Activated CD4-positive, alpha-beta T cell treated with anti-CD3 and anti-CD28 coated beads for 36 hours (primary cell): ENCODE data around the gene MYO3B. TPM values are rescaled to one million over a fixed set of nuclear protein-coding genes. Genes with fewer than 3 reads are reported as not detected.
"Not testable (repeated sequence)": the region's sequence is repeated elsewhere in the genome, so short reads cannot be mapped to it uniquely, and the experiment has no call there.

ENCODE experiments used
- ATAC-seq: fragments of 200-7000 bp; cut with Tn5 transposase; one replicate; pipeline ENCODE4 v1.10.0; 2021; ENCODE audit warnings: mild to moderate bottlenecking, moderate library complexity
- CTCF ChIA-PET: fragments of 350-600 bp; sonication (Branson Sonifier 250); formaldehyde crosslinking; loops from one replicate; lab custom pipeline; 2021; ENCODE audit warnings: antibody characterized with exemption; lab: Charles Lee
- POLR2A ChIA-PET: fragments of 350-600 bp; sonication (Branson Sonifier 250); formaldehyde crosslinking; loops from one replicate; lab custom pipeline; 2021; ENCODE audit warnings: antibody characterized with exemption, inconsistent platforms; lab: Charles Lee
- DNase-seq: peaks from one replicate; pipeline ENCODE4 v3.0.0-alpha.2; 2020
- H3K27ac Mint-ChIP-seq: one replicate; pipeline ENCODE4 v1.8.0; 2021; ENCODE audit warnings: mixed read lengths
- H3K27me3 Mint-ChIP-seq: one replicate; pipeline ENCODE4 v1.8.0; 2021; ENCODE audit warnings: mixed read lengths
- H3K36me3 Mint-ChIP-seq: one replicate; pipeline ENCODE4 v1.8.0; 2021; ENCODE audit warnings: low read depth, mixed read lengths
- H3K4me1 Mint-ChIP-seq: one replicate; pipeline ENCODE4 v1.8.0; 2021; ENCODE audit warnings: mixed read lengths
- H3K4me3 Mint-ChIP-seq: one replicate; pipeline ENCODE4 v1.8.0; 2021; ENCODE audit warnings: mild to moderate bottlenecking, moderate library complexity, mixed read lengths
- H3K9me3 Mint-ChIP-seq: one replicate; pipeline ENCODE4 v1.8.0; 2021; ENCODE audit warnings: low read depth, mixed read lengths
- intact Hi-C, 2 experiments: fragments of 100-400 bp; cut with DNase I in 1 of 2; cut with micrococcal nuclease in 1 of 2; formaldehyde crosslinking; loops; one replicate each; pipeline versions ENCODE4 v1.14.2 to v1.15.1; 2022 to 2024; cut with DNase I, micrococcal nuclease
- total RNA-seq, 2 experiments: library from RNA; stranded (reverse); gene quantifications; one replicate each; pipeline ENCODE4 v1.2.3, GENCODE V29; 2021

The MYO3B gene
- total RNA-seq, 2 experiments from 2014 or later = 0.97 to 1.2 TPM

DNA sequence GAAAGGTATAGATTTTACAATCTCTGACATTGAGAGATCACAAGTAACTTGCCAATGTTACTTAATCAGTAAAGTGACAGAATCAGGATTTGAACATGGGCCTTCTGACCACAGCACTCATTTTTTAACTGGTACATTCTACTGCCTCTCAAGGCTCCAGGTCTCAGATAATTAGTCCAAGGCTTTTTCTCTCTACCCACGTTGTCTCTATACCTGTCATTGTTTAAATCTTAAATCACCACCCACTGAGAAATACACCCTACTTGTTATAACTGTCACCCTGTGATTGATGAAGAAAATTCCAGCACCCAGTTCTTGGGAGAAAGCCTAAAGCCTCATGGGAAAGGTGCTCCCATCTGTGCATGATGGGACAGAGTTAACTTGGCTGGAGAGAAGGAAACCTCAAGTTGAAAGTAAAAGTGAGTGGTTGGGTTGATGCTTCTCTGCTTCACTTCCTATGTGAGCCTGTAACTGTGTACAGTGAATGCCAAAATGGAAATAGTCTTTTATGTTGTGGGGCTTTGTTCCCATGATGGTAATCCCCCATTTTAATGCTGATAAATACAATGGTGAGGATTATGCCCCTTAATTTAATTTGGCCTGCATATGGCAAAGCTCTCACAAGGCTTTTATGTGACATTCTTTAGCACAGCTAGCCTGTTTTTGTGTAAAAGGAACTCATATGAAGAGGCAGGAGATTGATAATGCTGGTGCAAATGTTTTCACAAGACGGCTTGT, 347.1 kb downstream of the MYO3B start:
- CTCF ChIA-PET = no interaction called here
- ATAC-seq = no peak
- POLR2A ChIA-PET = interaction anchor here (0.7 kb wide), 1 partner anchor 34 kb away, joined by 3 read pairs; no protein-coding TSS in a partner anchor

DNA sequence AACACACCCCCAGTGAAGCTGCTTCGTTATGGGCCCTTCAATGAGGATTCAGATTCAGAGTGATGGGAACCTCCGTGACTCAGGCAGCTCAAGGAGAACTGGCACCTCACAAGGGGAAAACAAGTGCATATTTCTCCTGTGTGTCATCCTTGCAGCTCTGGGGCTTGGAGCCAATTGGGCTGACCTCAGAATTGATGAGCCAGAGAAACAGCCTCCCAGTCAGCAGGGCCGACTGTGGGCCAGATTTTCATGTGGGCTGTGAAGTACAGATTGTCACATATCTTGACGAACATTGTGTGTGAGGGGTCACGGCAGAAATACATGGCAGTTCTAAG, 347.6 kb downstream of the MYO3B start:
- CTCF ChIA-PET = no interaction called here
- peaks cover 10% of the 10 kb centered on the region for H3K27me3 Mint-ChIP-seq
- POLR2A ChIA-PET = interaction anchor here (0.7 kb wide), 1 partner anchor 35 kb away, joined by 3 read pairs; no protein-coding TSS in a partner anchor

More for the DNA sequence above, 347.1 kb downstream of the MYO3B start:
- Mint-ChIP-seq H3K4me1 (no peaks in the 10 kb centered on the region), H3K9me3 (no peaks in the 10 kb centered on the region), H3K27me3 (peaks cover 6% of the 10 kb centered on the region), H3K27ac (no peak overlapping the region), H3K4me3 (no peak overlapping the region), H3K36me3 (no peaks in the 10 kb centered on the region)
- intact Hi-C loops = no loop called here
- no peak for DNase-seq

DNA sequence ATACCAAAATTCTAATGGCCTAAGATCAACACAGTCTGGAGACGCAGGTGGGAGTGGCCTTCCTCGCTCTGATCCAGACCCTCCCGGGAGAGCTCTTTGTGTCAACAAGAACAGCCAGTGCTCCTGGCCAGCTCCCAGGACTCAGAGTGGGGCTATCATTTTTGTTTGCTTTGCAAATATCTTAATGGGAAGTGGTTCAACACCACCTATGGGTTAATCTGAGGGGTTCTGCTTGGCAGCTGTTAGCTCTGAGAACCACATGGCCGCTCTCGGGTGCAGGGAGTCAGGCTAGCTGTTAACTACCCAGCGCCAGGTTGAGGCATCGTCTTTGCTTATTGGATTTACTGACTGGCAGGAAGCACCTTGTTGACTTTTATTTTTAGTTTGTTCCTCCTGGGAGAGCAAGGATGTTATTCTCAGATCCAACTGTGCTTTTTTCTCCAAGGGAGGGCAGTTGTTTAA, 352.4 kb downstream of the MYO3B start:
- Mint-ChIP-seq H3K4me3 (no peak overlapping the region), H3K36me3 (no peaks in the 10 kb centered on the region), H3K27ac (no peak overlapping the region), H3K4me1 (no peaks in the 10 kb centered on the region), H3K27me3 (peaks cover 13% of the 10 kb centered on the region), H3K9me3 (no peaks in the 10 kb centered on the region)
- ATAC-seq (no peak), DNase-seq (no peak)
- CTCF ChIA-PET = interaction anchor here (1.3 kb wide), 1 partner anchor 9 kb away, joined by 3 read pairs; no protein-coding TSS in a partner anchor
- POLR2A ChIA-PET = no interaction called here
- intact Hi-C loops = no loop called here

More for the DNA sequence above, 347.6 kb downstream of the MYO3B start:
- Mint-ChIP-seq H3K4me3 (no peak overlapping the region), H3K36me3 (no peaks in the 10 kb centered on the region), H3K9me3 (no peaks in the 10 kb centered on the region), H3K4me1 (no peaks in the 10 kb centered on the region), H3K27ac (no peak overlapping the region)
- no peak for ATAC-seq
- no peak for DNase-seq
- intact Hi-C loops = no loop called here

DNA sequence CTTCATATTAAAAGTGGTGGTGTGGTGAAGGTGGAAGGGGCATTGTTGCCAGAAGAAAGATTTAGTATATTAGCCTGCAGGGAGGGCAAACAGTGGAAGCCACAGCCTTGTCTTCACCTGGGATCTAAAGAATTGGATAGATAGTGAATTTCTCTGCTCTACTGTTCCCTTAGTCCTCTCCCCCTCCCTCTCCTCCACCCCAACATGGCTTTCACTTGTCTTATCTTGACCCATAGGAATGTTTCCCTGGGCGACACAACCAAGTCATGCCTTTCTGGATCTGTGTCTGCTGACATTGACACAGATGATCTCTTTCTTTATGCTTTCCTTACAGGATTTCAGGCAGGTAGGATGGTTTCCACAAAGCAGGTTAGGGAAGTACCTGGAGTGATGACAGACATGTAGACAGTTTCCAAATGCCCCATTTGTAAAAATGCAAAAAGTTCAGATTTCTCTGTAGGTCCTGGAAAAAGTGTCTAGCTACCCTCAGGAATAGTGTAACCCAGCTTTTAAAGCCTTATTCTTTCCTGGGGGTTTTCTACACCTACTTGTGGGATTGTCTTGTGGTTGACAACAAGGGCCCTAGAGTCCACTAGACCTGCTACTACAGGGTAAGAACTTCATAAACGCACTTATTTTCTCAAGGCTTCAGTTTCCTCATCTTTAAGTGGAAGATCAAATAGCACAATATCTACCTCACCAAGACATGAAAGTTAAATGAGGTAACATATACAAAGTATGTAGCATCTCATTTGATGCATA, 353.0 kb downstream of the MYO3B start:
- H3K4me1 Mint-ChIP-seq = no peaks in the 10 kb centered on the region
- ATAC-seq = no peak
- H3K27me3 Mint-ChIP-seq = peaks cover 13% of the 10 kb centered on the region
- H3K9me3 Mint-ChIP-seq = no peaks in the 10 kb centered on the region
- DNase-seq = no peak
- H3K36me3 Mint-ChIP-seq = no peaks in the 10 kb centered on the region
- intact Hi-C loops = no loop called here
- POLR2A ChIA-PET = no interaction called here
- no peak overlapping the region for H3K4me3 Mint-ChIP-seq
- H3K27ac Mint-ChIP-seq = no peak overlapping the region
- CTCF ChIA-PET = interaction anchor here (1.3 kb wide), 1 partner anchor 10 kb away, joined by 3 read pairs; no protein-coding TSS in a partner anchor

DNA sequence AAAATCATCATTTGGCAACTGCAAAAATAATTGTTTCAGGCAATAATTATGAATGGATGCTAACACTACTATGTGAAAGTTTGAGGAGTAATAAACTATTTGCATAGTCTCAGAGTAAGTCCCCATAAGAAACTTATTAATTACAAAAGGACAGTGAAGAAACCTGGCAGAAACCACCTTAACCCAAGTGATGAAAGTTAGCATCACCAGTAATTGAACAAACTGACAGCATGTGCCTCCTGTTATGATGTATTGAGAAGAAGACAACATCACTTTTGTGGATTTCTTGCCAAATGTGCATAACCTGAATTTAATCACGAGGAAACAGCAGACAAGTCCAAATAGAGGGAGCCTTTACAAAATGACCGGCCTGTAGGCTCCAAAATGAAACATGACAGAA, 353.9 kb downstream of the MYO3B start:
- ChIA-PET POLR2A (no interaction called here), CTCF (no interaction called here)
- ATAC-seq = no peak
- Mint-ChIP-seq H3K9me3 (no peaks in the 10 kb centered on the region), H3K4me3 (no peak overlapping the region), H3K4me1 (no peaks in the 10 kb centered on the region), H3K36me3 (no peaks in the 10 kb centered on the region), H3K27me3 (peaks cover 13% of the 10 kb centered on the region), H3K27ac (no peak overlapping the region)
- no peak for DNase-seq
- intact Hi-C loops = no loop called here

DNA sequence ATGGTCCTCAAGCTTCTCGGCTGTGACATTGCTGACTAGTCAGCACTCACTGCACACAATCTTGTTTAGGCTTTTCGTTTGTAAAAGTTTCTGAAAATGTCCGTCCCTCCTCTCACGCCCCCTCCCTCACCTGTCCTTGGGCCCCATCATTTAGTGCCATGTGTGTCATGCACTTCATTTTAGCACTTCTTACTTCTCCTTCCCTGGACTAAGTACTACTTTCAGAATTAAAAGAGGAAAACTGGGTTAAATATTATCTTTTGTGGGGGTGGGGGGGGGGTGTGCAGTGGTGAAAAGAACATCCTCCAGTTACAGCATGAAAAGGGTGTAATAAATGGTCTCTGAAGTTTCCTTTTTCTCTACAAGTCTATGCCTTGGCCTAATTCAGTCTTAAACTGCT, 355.2 kb downstream of the MYO3B start:
- ChIA-PET POLR2A (no interaction called here), CTCF (no interaction called here)
- intact Hi-C loops = no loop called here
- Mint-ChIP-seq H3K27ac (no peak overlapping the region), H3K36me3 (no peaks in the 10 kb centered on the region), H3K9me3 (no peaks in the 10 kb centered on the region), H3K4me1 (no peaks in the 10 kb centered on the region), H3K27me3 (peaks cover 10% of the 10 kb centered on the region), H3K4me3 (no peak overlapping the region)
- ATAC-seq (no peak), DNase-seq (no peak)

DNA sequence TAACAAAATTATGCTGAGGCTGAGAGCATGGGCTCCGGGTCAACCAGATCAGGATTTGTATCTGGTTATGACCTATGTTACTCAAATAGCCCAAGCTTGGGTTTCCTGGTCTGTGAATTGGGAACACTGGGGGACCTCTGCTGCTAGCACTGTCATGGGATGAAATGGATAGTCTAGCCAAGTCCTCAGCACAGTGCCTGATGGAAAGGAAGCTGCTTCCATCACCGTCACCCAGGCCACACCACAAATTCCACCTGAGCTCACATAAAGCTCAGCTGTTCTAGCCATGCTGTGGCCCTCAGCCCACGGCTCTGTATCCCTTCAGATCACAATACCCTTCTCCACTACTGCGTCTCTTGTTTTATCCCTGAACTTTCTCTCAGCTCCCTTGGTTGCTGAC, 357.6 kb downstream of the MYO3B start:
- H3K4me1 Mint-ChIP-seq = no peaks in the 10 kb centered on the region
- no peaks in the 10 kb centered on the region for H3K36me3 Mint-ChIP-seq
- H3K27me3 Mint-ChIP-seq = peaks cover 4% of the 10 kb centered on the region
- intact Hi-C loops = no loop called here
- POLR2A ChIA-PET = no interaction called here
- CTCF ChIA-PET = interaction anchor here (1.0 kb wide), 1 partner anchor 9 kb away, joined by 3 read pairs; no protein-coding TSS in a partner anchor
- H3K9me3 Mint-ChIP-seq = no peaks in the 10 kb centered on the region
- no peak overlapping the region for H3K4me3 Mint-ChIP-seq
- DNase-seq = no peak
- H3K27ac Mint-ChIP-seq = no peak overlapping the region
- ATAC-seq = no peak

DNA sequence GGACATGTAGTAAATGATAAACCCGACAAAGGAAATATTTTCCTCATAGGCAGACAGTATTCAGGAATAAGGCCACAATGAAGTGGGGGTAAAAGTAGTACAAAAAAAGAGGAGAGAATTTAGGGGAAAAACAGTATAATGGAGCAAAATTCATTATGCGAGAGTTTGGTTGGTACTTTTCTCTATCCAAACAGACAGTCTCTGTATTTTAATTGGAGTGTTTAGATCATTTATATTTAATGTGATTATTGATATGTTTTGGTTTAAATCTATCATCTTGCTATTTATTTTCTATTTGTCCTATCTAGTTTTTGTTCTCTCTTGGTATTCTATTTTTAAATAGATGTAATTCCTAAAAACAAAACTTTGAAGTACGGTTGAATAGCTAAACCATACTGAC, 366.9 kb downstream of the MYO3B start:
- DNase-seq (no peak), ATAC-seq (no peak)
- ChIA-PET POLR2A (no interaction called here), CTCF (no interaction called here)
- Mint-ChIP-seq H3K27ac (no peak overlapping the region), H3K36me3 (no peaks in the 10 kb centered on the region), H3K4me3 (no peak overlapping the region), H3K4me1 (no peaks in the 10 kb centered on the region), H3K9me3 (peaks cover 8% of the 10 kb centered on the region), H3K27me3 (peaks cover 9% of the 10 kb centered on the region)
- intact Hi-C loops = no loop called here

DNA sequence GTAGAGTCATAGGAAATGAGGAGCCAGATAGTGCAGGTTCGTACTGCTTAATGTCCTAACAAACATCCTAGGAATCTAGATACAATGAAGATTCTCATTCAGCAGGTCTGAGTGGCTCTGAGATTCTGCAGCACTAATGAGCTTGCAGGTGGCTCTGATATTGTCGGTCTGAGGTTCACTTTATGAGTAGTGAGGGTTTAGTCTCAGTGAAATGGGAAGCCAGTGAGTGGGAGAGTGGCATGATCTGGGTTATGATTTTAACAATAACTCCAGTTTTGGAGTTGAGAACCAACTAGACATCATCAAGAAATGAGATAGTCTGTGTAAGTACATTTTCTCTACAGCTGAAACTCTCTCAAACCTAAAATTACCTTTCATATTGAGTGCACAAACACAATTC, 370.4 kb downstream of the MYO3B start:
- DNase-seq = no peak
- ChIA-PET POLR2A (no interaction called here), CTCF (interaction anchor here (1.0 kb wide), 1 partner anchor 21 kb away, joined by 3 read pairs; no protein-coding TSS in a partner anchor)
- intact Hi-C loops = no loop called here
- no peaks in the 10 kb centered on the region for H3K4me1 Mint-ChIP-seq
- H3K27ac Mint-ChIP-seq = no peak overlapping the region
- H3K4me3 Mint-ChIP-seq = no peak overlapping the region
- peaks cover 8% of the 10 kb centered on the region for H3K27me3 Mint-ChIP-seq
- peaks cover 18% of the 10 kb centered on the region for H3K9me3 Mint-ChIP-seq
- ATAC-seq = no peak
- no peaks in the 10 kb centered on the region for H3K36me3 Mint-ChIP-seq

DNA sequence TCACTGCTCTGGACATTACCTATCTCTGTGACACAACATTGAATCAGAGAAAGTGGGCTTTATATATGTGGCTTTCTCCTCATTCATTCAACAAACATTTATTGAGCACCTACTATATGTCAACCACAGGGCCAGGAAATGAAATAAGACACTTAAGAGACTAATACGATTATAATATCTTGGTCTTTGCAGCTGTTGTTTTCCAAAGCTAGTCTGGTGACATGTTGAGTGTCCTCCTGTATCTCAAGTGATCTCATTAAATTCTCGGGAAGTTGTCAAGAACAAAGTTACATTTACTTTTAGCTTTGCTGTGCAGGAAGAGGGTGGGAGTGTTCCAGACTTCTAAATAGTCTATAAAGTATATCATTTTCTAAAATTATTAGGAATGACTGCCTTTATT, 372.6 kb downstream of the MYO3B start:
- Mint-ChIP-seq H3K4me1 (no peaks in the 10 kb centered on the region), H3K27me3 (peaks cover 5% of the 10 kb centered on the region)

DNA sequence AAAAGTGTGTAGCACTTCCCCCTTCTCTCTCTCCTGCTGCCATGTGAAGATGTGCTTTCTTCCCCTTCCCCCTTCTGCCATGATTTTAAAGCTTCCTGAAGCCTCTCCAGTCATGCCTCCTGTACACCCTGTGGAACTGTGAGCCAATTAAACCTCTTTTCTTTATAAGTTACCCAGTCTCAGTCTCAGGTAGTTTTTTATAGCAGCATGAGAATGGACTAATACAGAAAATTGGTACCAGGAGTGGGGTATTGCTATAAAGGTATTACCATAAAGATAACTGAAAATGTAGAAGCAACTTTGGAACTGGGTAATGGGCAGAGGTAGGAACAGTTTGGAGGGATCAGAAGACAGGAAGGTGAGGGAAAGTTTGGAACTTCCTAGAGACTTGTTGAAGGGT, 374.0 kb downstream of the MYO3B start:
- POLR2A ChIA-PET, H3K27ac Mint-ChIP-seq, intact Hi-C loops, H3K27me3 Mint-ChIP-seq, H3K36me3 Mint-ChIP-seq, DNase-seq, ATAC-seq, H3K4me1 Mint-ChIP-seq, CTCF ChIA-PET, H3K4me3 Mint-ChIP-seq: not testable (repeated sequence)
- H3K9me3 Mint-ChIP-seq = peaks cover 11% of the 10 kb centered on the region

More for the DNA sequence above, 372.6 kb downstream of the MYO3B start:
- H3K36me3 Mint-ChIP-seq = no peaks in the 10 kb centered on the region
- no peak overlapping the region for H3K27ac Mint-ChIP-seq
- no peak for DNase-seq
- no peak for ATAC-seq
- CTCF ChIA-PET = no interaction called here
- POLR2A ChIA-PET = no interaction called here
- intact Hi-C loops = no loop called here
- H3K9me3 Mint-ChIP-seq = peaks cover 16% of the 10 kb centered on the region
- no peak overlapping the region for H3K4me3 Mint-ChIP-seq
